Measurements from ENCODE around the gene FRS2.

FRS2 gene

GRCh38 chr12:69610729-69611128 lies 140.5 kb downstream of the FRS2 start, which contains the start of gene LRRC10:
Gene LRRC10 (minus strand): TSS chr12:69610907. CDS start chr12:69610838, 69 bp downstream.
- no peak for TF ChIP-seq CTCF (IDR thresholded peaks at IDR 0.05; ENCODE audit: insufficient read depth, low read length, missing control alignments)
- no peak for DNase-seq (ENCODE audit: low read depth, low spot score)
- ChIA-PET CTCF (interaction anchor here (3.5 kb wide), 1 partner anchor 28 kb away, joined by 16 read pairs; no protein-coding TSS in a partner anchor), POLR2A (no interaction called here)
- H3K4me3 ChIP-seq (ENCODE audit: low read depth, low read length) = no peak within 1 kb of the TSS

GRCh38 chr12:69613351-69613750 lies 143.2 kb downstream of the FRS2 start:
- no peak overlapping the region for H3K4me3 ChIP-seq (ENCODE audit: low read depth, low read length)
- TF ChIP-seq CTCF (IDR thresholded peaks at IDR 0.05; ENCODE audit: insufficient read depth, low read length, missing control alignments) = no peak
- POLR2A ChIA-PET = no interaction called here
- DNase-seq (ENCODE audit: low read depth, low spot score) = no peak
- CTCF ChIA-PET = interaction anchor here (1.1 kb wide), 1 partner anchor 12 kb away, joined by 4 read pairs; no protein-coding TSS in a partner anchor

GRCh38 chr12:69616025-69616424 lies 145.8 kb downstream of the FRS2 start:
- ChIA-PET POLR2A (no interaction called here), CTCF (interaction anchor here (1.2 to 17.7 kb wide), 3 partner anchors 12 to 258 kb away, joined by 3 to 166 read pairs (median 5); no protein-coding TSS in a partner anchor)
- H3K4me3 ChIP-seq (ENCODE audit: low read depth, low read length) = no peak overlapping the region
- no peak for TF ChIP-seq CTCF (IDR thresholded peaks at IDR 0.05; ENCODE audit: insufficient read depth, low read length, missing control alignments)
- DNase-seq (ENCODE audit: low read depth, low spot score) = no peak

- no peak for DNase-seq (ENCODE audit: low read depth, low spot score)
- POLR2A ChIA-PET = no interaction called here
- CTCF ChIA-PET = interaction anchor here (1.2 to 17.7 kb wide), 4 partner anchors 9 to 22 kb away, joined by 3 to 166 read pairs (median 6); no protein-coding TSS in a partner anchor
- TF ChIP-seq CTCF (IDR thresholded peaks at IDR 0.05; ENCODE audit: insufficient read depth, low read length, missing control alignments) = no peak
- no peak overlapping the region for H3K4me3 ChIP-seq (ENCODE audit: low read depth, low read length)
Measured at GRCh38 chr12:69619050-69619449, 148.9 kb downstream of the FRS2 start.

GRCh38 chr12:69620077-69620476 lies 149.9 kb downstream of the FRS2 start:
- CTCF ChIA-PET = interaction anchor here (17.7 kb wide), 1 partner anchor 21 kb away, joined by 166 read pairs; no protein-coding TSS in a partner anchor
- no peak overlapping the region for H3K4me3 ChIP-seq (ENCODE audit: low read depth, low read length)
- no peak for DNase-seq (ENCODE audit: low read depth, low spot score)
- TF ChIP-seq CTCF (IDR thresholded peaks at IDR 0.05; ENCODE audit: insufficient read depth, low read length, missing control alignments) = no peak
- POLR2A ChIA-PET = interaction anchor here (0.6 kb wide), 1 partner anchor 17 kb away, joined by 4 read pairs; no protein-coding TSS in a partner anchor

- DNase-seq (ENCODE audit: low read depth, low spot score) = no peak
- ChIA-PET CTCF (interaction anchor here (17.7 kb wide), 1 partner anchor 20 kb away, joined by 166 read pairs; no protein-coding TSS in a partner anchor), POLR2A (no interaction called here)
- no peak for TF ChIP-seq CTCF (IDR thresholded peaks at IDR 0.05; ENCODE audit: insufficient read depth, low read length, missing control alignments)
- H3K4me3 ChIP-seq (ENCODE audit: low read depth, low read length) = no peak overlapping the region
Measured at GRCh38 chr12:69620921-69621320, 150.7 kb downstream of the FRS2 start.

Measured in AG04449 (cell line).